Transverse colon (tissue), 4 donors: ENCODE data around the gene CALML6. TPM values are rescaled to one million over a fixed set of nuclear protein-coding genes. Genes with fewer than 3 reads are reported as not detected.
"Not testable (repeated sequence)": the region's sequence is repeated elsewhere in the genome, so short reads cannot be mapped to it uniquely, and the experiment has no call there.

Experiments used
- DNase-seq: peaks from one replicate; pipeline ENCODE4 v3.0.0-alpha.2; 2019
- H3K27ac ChIP-seq, 4 donors: fragments of 200-600 bp; sonication (generic); 2 replicates each; pipeline ENCODE4 v1.5.1; 2016 to 2018; ENCODE audit warnings: inconsistent platforms in 4 of 4
- H3K27me3 ChIP-seq: fragments of 200-600 bp; sonication (generic); 2 replicates; pipeline ENCODE4 v1.5.1; 2017; ENCODE audit warnings: inconsistent platforms
- H3K36me3 ChIP-seq, 4 donors: fragments of 200-600 bp; sonication (generic); 2 replicates each; pipeline ENCODE4 v1.5.1; 2017 to 2019; ENCODE audit warnings: inconsistent platforms in 4 of 4
- H3K4me1 ChIP-seq, 4 donors: fragments of 200-600 bp; sonication (generic); 2 replicates each; pipeline ENCODE4 v1.5.1; 2017 to 2020; ENCODE audit warnings: inconsistent platforms in 4 of 4
- H3K4me3 ChIP-seq, 4 donors: fragments of 200-600 bp; sonication (generic); 1 replicate in 1 of 4; 2 replicates in 3 of 4; pipeline versions ENCODE4 v1.5.1 to v1.6.1; 2017 to 2019; ENCODE audit warnings: inconsistent platforms in 4 of 4
- H3K9me3 ChIP-seq, 2 donors: fragments of 200-600 bp; sonication (generic); 2 replicates each; pipeline ENCODE4 v1.5.1; 2017 to 2019; ENCODE audit warnings: inconsistent platforms in 2 of 2
- EP300 ChIP-seq: sonication (generic); formaldehyde crosslinking; IDR thresholded peaks from one replicate; pipeline ENCODE4 v1.6.1; 2017; ENCODE audit warnings: antibody characterized with exemption, low read depth
- POLR2A ChIP-seq: fragments of 450-650 bp; IDR thresholded peaks from one replicate; pipeline ENCODE4 v1.6.1; 2016; ENCODE audit warnings: antibody characterized with exemption, mild to moderate bottlenecking, moderate library complexity
- POLR2AphosphoS5 ChIP-seq, 3 donors: sonication (generic); formaldehyde crosslinking; IDR thresholded peaks; one replicate each; pipeline ENCODE4 v1.6.1; 2016; ENCODE audit warnings: antibody characterized with exemption in 3 of 3
- WGBS, 2 donors: methylation state at CpG; one replicate each; pipeline ENCODE4 v1.1.5; 2018; ENCODE audit warnings: low coverage in 1 of 2; 5-methylcytosine and 5-hydroxymethylcytosine counted together
- in situ Hi-C, 4 donors: fragments of 200-750 bp; cut with MboI; loops; one replicate each; pipeline versions ENCODE4 v1.15.0 to v1.15.1; 2017; ENCODE audit warnings: low sequenced_read_pairs in 3 of 4, low pct_ligation_motif_present in 1 of 4, low pct_unique_long_range_greater_than_20kb in 1 of 4
- intact Hi-C: fragments of 100-400 bp; cut with DNase I; formaldehyde crosslinking; loops from one replicate; pipeline ENCODE4 v1.15.1; 2023; ENCODE audit warnings: low total_unique reads
- total RNA-seq, 4 donors: library from RNA; depleted of rRNA; stranded (reverse); fragments of >200 nt; gene quantifications; one replicate each; pipeline ENCODE4 v1.1.0, GENCODE V29; 2016
- TF ChIP-seq, protein P1 (sequence below), 5 experiments: fragments of 200-600 bp in 3 of 5; fragments of 450-650 bp in 2 of 5; sonication (generic) in 3 of 5; IDR thresholded peaks; 1 replicate in 2 of 5; 2 replicates in 3 of 5; pipeline ENCODE4 v1.5.1; 2016 to 2017; ENCODE audit warnings: antibody characterized with exemption in 5 of 5, inconsistent platforms in 3 of 5, mild to moderate bottlenecking in 2 of 5, moderate library complexity in 1 of 5

The CALML6 gene
- total RNA-seq, 4 donors from 2014 or later = 0.48 TPM; not detected in 3

DNA sequence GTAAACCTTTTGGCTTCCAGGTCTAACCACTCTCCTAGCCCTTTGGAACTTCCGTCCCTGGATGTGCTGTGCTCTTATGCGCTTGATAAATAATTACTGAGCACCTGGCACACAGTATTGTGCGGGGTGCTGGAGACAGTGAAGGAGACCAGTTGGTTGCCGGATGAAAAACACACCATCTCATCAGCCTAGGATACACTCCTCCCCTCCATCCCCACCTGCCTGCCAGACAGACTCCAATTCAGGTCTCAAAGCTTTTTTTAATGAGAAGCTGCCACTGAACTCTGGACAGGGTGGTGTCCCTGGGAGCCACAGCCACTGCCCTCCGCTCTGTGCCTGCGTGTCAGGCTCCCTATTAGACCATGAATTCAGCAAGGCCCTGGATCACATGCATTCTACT lies 33.3 kb upstream of the CALML6 start:
- peak overlapping the region; percentile 69 to 83 (median 76) for H3K27ac ChIP-seq
- H3K27me3 ChIP-seq = no peaks in the 10 kb centered on the region
- WGBS, 2 donors = 42% methylated on average over 6 of the region's 6 CpGs; no CpG with 5 or more reads in 1 of the 2 donors
- DNase-seq = peak; percentile 66
- no peak for TF ChIP-seq POLR2A
- peak in 1 of 3 donors; percentile 3 for TF ChIP-seq POLR2AphosphoS5 (IDR thresholded peaks at IDR 0.05)
- H3K4me1 ChIP-seq = peaks cover 26 to 66% (median 53%) of the 10 kb centered on the region in 4 donors
- intact Hi-C loops (no loop called here), in situ Hi-C loops (loop anchor here in 1 of 4 donors (25.0 kb wide), 1 partner anchor 119 kb away; no protein-coding TSS in a partner anchor)
- no peaks in the 10 kb centered on the region for H3K9me3 ChIP-seq
- H3K4me3 ChIP-seq = no peak overlapping the region
- no peaks in the 10 kb centered on the region for H3K36me3 ChIP-seq

DNA sequence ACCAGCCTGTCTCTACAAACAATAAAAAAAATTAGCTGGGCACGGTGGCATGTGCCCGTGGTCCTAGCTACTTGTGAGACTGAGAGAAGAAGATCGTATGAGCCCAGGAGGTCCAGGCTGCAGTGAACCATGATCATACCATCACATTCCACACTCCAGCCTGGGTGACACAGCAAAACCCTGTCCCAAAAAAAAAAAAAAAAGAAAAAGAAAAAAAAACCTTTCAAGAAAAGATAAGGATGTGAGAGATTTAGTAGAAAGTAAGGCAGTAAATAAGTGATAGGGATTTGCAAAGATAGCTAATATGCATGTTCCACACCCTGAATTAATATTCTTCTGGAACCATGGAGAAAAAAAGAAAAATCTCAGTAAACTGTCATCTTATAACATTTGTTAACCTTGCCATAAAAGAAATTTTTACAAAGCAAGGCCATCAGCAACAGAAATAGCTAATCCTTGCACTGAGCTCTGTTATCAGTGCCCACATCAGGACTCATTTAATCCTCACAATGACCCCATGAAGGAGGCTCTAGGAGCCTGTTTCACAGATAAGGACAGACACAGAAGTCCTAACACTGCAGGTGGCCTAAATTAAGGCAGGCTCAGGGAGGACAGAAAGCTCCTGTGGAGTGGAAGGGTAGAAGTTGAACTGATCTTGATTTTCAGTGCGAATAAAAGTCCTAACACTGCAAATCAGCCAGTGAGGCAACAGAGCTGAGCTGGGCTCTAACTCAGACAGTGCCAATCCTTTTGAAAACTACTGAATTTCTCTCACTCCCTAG lies 31.8 kb upstream of the CALML6 start:
- Histone ChIP-seq H3K4me1 (peaks cover 28 to 78% (median 66%) of the 10 kb centered on the region in 4 donors), H3K27ac (peak overlapping the region; percentile 69 to 83 (median 76)), H3K4me3 (no peak overlapping the region), H3K9me3 (no peaks in the 10 kb centered on the region), H3K36me3 (no peaks in the 10 kb centered on the region), H3K27me3 (no peaks in the 10 kb centered on the region)
- in situ Hi-C loops (loop anchor here in 1 of 4 donors (25.0 kb wide), 1 partner anchor 121 kb away; no protein-coding TSS in a partner anchor), intact Hi-C loops (no loop called here)
- no peak for DNase-seq
- 49 to 60% methylated on average over 4 of the region's 4 CpGs for WGBS, 2 donors
- no peak for TF ChIP-seq POLR2AphosphoS5 (IDR thresholded peaks at IDR 0.05)
- TF ChIP-seq EP300 = no peak
- TF ChIP-seq, protein P1, sequence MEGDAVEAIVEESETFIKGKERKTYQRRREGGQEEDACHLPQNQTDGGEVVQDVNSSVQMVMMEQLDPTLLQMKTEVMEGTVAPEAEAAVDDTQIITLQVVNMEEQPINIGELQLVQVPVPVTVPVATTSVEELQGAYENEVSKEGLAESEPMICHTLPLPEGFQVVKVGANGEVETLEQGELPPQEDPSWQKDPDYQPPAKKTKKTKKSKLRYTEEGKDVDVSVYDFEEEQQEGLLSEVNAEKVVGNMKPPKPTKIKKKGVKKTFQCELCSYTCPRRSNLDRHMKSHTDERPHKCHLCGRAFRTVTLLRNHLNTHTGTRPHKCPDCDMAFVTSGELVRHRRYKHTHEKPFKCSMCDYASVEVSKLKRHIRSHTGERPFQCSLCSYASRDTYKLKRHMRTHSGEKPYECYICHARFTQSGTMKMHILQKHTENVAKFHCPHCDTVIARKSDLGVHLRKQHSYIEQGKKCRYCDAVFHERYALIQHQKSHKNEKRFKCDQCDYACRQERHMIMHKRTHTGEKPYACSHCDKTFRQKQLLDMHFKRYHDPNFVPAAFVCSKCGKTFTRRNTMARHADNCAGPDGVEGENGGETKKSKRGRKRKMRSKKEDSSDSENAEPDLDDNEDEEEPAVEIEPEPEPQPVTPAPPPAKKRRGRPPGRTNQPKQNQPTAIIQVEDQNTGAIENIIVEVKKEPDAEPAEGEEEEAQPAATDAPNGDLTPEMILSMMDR (IDR thresholded peaks at IDR 0.05) = no peak
- no peak for TF ChIP-seq POLR2A

DNA sequence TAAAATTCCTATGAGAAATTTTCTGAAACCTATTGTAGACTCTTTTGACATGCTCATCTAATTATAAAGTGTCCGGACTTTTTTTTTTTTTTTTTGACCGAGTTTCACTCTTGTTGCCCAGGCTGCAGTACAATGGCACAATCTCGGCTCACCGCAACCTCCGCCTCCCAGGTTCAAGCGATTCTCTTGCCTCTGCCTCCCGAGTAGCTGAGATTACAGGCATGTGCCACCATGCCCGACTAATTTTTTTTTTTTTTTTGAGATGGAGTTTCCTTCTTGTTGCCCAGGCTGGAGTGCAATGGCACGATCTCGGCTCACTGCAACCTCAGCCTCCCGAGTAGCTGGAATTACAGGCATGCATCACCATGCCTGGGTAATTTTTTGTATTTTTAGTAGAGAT lies 31.2 kb upstream of the CALML6 start:
- H3K4me3 ChIP-seq, H3K27me3 ChIP-seq, H3K36me3 ChIP-seq, H3K9me3 ChIP-seq, DNase-seq, intact Hi-C loops: not testable (repeated sequence)
- WGBS, 2 donors = 75 to 77% methylated on average over 5 to 11 of the region's 11 CpGs
- in situ Hi-C loops = loop anchor here in 1 of 4 donors (25.0 kb wide), 1 partner anchor 122 kb away; no protein-coding TSS in a partner anchor
- H3K4me1 ChIP-seq = peaks cover 34 to 83% (median 72%) of the 10 kb centered on the region in 4 donors
- H3K27ac ChIP-seq = peak overlapping the region in 1 of 4 donors; percentile 25

DNA sequence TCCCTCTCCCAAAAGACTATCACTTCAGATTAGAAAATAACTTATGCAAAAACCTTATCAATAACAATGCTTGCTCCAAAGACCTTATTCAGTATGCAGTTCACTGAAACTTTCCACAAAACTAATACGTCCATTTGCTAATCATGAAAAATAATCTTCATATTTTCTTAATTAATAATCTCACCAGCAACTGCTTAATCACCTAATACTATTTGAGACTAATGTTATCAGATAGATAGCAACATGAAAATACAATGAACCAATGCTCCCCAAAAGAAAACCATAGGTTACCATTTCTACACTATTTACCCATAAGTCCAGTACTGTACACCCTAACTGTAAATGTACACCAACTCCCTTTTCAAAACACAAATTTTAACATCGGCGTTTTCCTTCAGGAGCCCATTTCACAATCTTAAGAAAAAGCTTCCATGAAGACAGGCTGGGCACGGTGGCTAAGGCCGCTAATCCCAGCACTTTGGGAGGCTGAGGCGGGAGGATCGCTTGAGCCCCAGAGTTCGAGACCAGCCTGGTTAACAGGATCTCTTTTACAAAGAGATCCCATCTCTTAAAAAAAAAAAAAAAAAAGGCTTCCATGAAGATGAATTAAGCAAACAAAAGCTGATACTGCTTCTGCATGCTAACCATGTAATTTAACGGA lies 25.8 kb upstream of the CALML6 start:
- H3K27ac ChIP-seq = peak overlapping the region; percentile 93 to 99 (median 97)
- H3K27me3 ChIP-seq = no peaks in the 10 kb centered on the region
- TF ChIP-seq, protein P1 (IDR thresholded peaks at IDR 0.05) = no peak
- TF ChIP-seq POLR2AphosphoS5 (IDR thresholded peaks at IDR 0.05) (no peak), POLR2A (no peak), EP300 (no peak)
- peak overlapping the region; percentile 71 to 99 (median 91) for H3K4me3 ChIP-seq
- peaks cover 35 to 68% (median 64%) of the 10 kb centered on the region in 4 donors for H3K4me1 ChIP-seq
- intact Hi-C loops (no loop called here), in situ Hi-C loops (loop anchor here in 1 of 4 donors (25.0 kb wide), 1 partner anchor 127 kb away; no protein-coding TSS in a partner anchor)
- H3K9me3 ChIP-seq = no peaks in the 10 kb centered on the region
- whole genome bisulfite sequencing, 2 donors = 23 to 26% methylated on average over 4 to 9 of the region's 9 CpGs
- no peak for DNase-seq
- H3K36me3 ChIP-seq = no peaks in the 10 kb centered on the region
